HL-60 (cell line): Measurements from ENCODE around the gene CHRDL2.
"Not testable (repeated sequence)": the region's sequence is repeated elsewhere in the genome, so short reads cannot be mapped to it uniquely, and the experiment has no call there.

Experiments
- DNase-seq, 2 experiments: peaks; one replicate each; pipeline ENCODE4 v3.0.0-alpha.2; 2010 to 2020; ENCODE audit warnings: low read depth in 1 of 2, low spot score in 1 of 2
- H3K27ac ChIP-seq: fragments of 250-450 bp; sonication (Bioruptor Pico); replicated peaks from 2 replicates; pipeline ENCODE4 v1.5.1; 2020; ENCODE audit warnings: mild to moderate bottlenecking, moderate library complexity
- H3K27me3 ChIP-seq: fragments of 250-450 bp; sonication (Bioruptor Pico); 2 replicates; pipeline ENCODE4 v1.5.1; 2021; ENCODE audit warnings: mild to moderate bottlenecking, moderate library complexity; ENCODE audit not compliant: insufficient read depth, poor library complexity, severe bottlenecking
- H3K4me3 ChIP-seq: replicated peaks from 2 replicates; pipeline ENCODE4 v1.5.1; 2011; ENCODE audit warnings: mild to moderate bottlenecking, control low read depth, low read length; ENCODE audit not compliant: insufficient read depth
- GABPA ChIP-seq: IDR thresholded peaks from 2 replicates; pipeline ENCODE4 v1.6.1; 2012; ENCODE audit warnings: low read depth
- POLR2AphosphoS5 ChIP-seq: IDR thresholded peaks from 2 replicates; pipeline ENCODE4 v1.6.1; 2012; ENCODE audit warnings: low read depth
- SPI1 ChIP-seq: IDR thresholded peaks from 2 replicates; pipeline ENCODE4 v1.6.1; 2012; ENCODE audit warnings: low read depth, mild to moderate bottlenecking, borderline replicate concordance
- TF ChIP-seq, protein P1 (sequence below): IDR thresholded peaks from 2 replicates; pipeline ENCODE4 v1.6.1; 2012; ENCODE audit warnings: low read depth; ENCODE audit not compliant: insufficient replicate concordance
- TF ChIP-seq, protein P2 (sequence below): IDR thresholded peaks from one replicate; pipeline ENCODE4 v1.5.1; 2011; ENCODE audit warnings: low read length, control low read depth, inconsistent platforms; ENCODE audit not compliant: insufficient read depth

The CHRDL2 gene

GRCh38 chr11:74663315-74663714 is 67.9 kb downstream of the CHRDL2 start:
- DNase-seq, result no peak
- no peaks in the 10 kb centered on the region for H3K27me3 ChIP-seq
- TF ChIP-seq POLR2AphosphoS5 (no peak), GABPA (no peak), SPI1 (no peak)
- TF ChIP-seq, protein P1, sequence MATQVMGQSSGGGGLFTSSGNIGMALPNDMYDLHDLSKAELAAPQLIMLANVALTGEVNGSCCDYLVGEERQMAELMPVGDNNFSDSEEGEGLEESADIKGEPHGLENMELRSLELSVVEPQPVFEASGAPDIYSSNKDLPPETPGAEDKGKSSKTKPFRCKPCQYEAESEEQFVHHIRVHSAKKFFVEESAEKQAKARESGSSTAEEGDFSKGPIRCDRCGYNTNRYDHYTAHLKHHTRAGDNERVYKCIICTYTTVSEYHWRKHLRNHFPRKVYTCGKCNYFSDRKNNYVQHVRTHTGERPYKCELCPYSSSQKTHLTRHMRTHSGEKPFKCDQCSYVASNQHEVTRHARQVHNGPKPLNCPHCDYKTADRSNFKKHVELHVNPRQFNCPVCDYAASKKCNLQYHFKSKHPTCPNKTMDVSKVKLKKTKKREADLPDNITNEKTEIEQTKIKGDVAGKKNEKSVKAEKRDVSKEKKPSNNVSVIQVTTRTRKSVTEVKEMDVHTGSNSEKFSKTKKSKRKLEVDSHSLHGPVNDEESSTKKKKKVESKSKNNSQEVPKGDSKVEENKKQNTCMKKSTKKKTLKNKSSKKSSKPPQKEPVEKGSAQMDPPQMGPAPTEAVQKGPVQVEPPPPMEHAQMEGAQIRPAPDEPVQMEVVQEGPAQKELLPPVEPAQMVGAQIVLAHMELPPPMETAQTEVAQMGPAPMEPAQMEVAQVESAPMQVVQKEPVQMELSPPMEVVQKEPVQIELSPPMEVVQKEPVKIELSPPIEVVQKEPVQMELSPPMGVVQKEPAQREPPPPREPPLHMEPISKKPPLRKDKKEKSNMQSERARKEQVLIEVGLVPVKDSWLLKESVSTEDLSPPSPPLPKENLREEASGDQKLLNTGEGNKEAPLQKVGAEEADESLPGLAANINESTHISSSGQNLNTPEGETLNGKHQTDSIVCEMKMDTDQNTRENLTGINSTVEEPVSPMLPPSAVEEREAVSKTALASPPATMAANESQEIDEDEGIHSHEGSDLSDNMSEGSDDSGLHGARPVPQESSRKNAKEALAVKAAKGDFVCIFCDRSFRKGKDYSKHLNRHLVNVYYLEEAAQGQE, result no peak
- TF ChIP-seq, protein P2, sequence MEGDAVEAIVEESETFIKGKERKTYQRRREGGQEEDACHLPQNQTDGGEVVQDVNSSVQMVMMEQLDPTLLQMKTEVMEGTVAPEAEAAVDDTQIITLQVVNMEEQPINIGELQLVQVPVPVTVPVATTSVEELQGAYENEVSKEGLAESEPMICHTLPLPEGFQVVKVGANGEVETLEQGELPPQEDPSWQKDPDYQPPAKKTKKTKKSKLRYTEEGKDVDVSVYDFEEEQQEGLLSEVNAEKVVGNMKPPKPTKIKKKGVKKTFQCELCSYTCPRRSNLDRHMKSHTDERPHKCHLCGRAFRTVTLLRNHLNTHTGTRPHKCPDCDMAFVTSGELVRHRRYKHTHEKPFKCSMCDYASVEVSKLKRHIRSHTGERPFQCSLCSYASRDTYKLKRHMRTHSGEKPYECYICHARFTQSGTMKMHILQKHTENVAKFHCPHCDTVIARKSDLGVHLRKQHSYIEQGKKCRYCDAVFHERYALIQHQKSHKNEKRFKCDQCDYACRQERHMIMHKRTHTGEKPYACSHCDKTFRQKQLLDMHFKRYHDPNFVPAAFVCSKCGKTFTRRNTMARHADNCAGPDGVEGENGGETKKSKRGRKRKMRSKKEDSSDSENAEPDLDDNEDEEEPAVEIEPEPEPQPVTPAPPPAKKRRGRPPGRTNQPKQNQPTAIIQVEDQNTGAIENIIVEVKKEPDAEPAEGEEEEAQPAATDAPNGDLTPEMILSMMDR, result no peak
- H3K27ac ChIP-seq, result no peak overlapping the region
- no peak overlapping the region for H3K4me3 ChIP-seq

GRCh38 chr11:74662487-74663103 is 68.6 kb downstream of the CHRDL2 start:
- H3K27ac ChIP-seq, result no peak overlapping the region

DNA sequence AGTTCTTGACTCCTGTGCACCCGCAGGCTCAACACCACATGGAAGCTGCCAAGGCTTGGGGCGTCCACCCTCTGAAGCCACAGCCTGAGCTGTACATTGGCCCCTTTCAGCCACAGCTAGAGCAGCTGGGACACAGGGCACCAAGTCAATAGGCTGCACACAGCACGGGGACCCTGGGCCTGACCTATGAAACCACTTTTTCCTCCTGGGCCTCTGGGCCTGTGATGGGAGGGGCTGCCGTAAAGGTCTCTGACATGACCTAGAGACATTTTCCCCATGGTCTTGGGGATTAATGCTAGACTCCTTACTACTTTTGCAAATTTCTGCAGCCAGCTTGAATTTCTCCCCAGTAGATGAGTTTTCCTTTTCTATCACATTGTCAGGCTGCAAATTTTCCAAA is 72.1 kb downstream of the CHRDL2 start:
- not testable (repeated sequence) for H3K4me3 ChIP-seq, DNase-seq, H3K27me3 ChIP-seq, H3K27ac ChIP-seq

More at GRCh38 chr11:74662487-74663103, 68.6 kb downstream of the CHRDL2 start:
- DNase-seq, result no peak
- H3K4me3 ChIP-seq, result no peak overlapping the region
- TF ChIP-seq SPI1 (no peak), POLR2AphosphoS5 (no peak), GABPA (no peak)
- TF ChIP-seq, protein P2, result no peak
- TF ChIP-seq, protein P1, result no peak
- H3K27me3 ChIP-seq, result no peaks in the 10 kb centered on the region

- Histone ChIP-seq H3K27ac (no peak overlapping the region), H3K27me3 (no peaks in the 10 kb centered on the region), H3K4me3 (no peak overlapping the region)
- DNase-seq, result no peak
- TF ChIP-seq SPI1, result no peak
- TF ChIP-seq GABPA, result no peak
- TF ChIP-seq, protein P2, result no peak
- TF ChIP-seq POLR2AphosphoS5, result no peak
- TF ChIP-seq, protein P1, result no peak
Measured at GRCh38 chr11:74654976-74655375, 76.2 kb downstream of the CHRDL2 start.
